Epidermal melanocyte (primary cell): ENCODE data around the gene SHISA8.
"Not testable (repeated sequence)": the region's sequence is repeated elsewhere in the genome, so short reads cannot be mapped to it uniquely, and the experiment has no call there.

Experiments
- DNase-seq: peaks from one replicate; pipeline ENCODE4 v3.0.0; 2011; ENCODE audit warnings: low spot score; ENCODE audit not compliant: insufficient read length

The SHISA8 gene

GRCh38 chr22:41915035-41915785, at the start of gene SHISA8:
SHISA8 (minus strand) TSS chr22:41915074; CDS start chr22:41914667, 407 bp downstream.
- DNase-seq: no peak

- DNase-seq: no peak
Measured at GRCh38 chr22:41964112-41964491, 49.2 kb upstream of the SHISA8 start.

- DNase-seq: no peak
Measured at GRCh38 chr22:41963453-41964111, 48.7 kb upstream of the SHISA8 start.

GRCh38 chr22:41957941-41958556, 43.2 kb upstream of the SHISA8 start:
- no peak for DNase-seq

GRCh38 chr22:41952713-41953112, 37.8 kb upstream of the SHISA8 start:
- DNase-seq: no peak

- no peak for DNase-seq
Measured at GRCh38 chr22:41951898-41952474, 37.1 kb upstream of the SHISA8 start, which contains the start of gene SMIM45. SMIM45 (plus strand) TSS chr22:41952150.

- DNase-seq: no peak
Measured at GRCh38 chr22:41949297-41949965, 34.6 kb upstream of the SHISA8 start.

GRCh38 chr22:41948928-41949296, 34.0 kb upstream of the SHISA8 start:
- not testable (repeated sequence) for DNase-seq

- DNase-seq: no peak
Measured at GRCh38 chr22:41948142-41948541, 33.3 kb upstream of the SHISA8 start.

- no peak for DNase-seq
Measured at GRCh38 chr22:41947424-41948080, 32.7 kb upstream of the SHISA8 start.

GRCh38 chr22:41946629-41947423, 32.0 kb upstream of the SHISA8 start, which contains the start of gene CENPM:
CENPM (minus strand) TSS chr22:41947152; CDS start chr22:41947076, 76 bp downstream.
- DNase-seq: peak; percentile 87

- no peak for DNase-seq
Measured at GRCh38 chr22:41943661-41944209, 28.9 kb upstream of the SHISA8 start.

- DNase-seq: peak; percentile 85
Measured at GRCh38 chr22:41940832-41941765, 26.2 kb upstream of the SHISA8 start.

GRCh38 chr22:41939981-41940831, 25.3 kb upstream of the SHISA8 start:
- no peak for DNase-seq

GRCh38 chr22:41936894-41937169, 22.0 kb upstream of the SHISA8 start:
- DNase-seq: no peak

- no peak for DNase-seq
Measured at GRCh38 chr22:41935509-41935908, 20.6 kb upstream of the SHISA8 start.

- DNase-seq: no peak
Measured at GRCh38 chr22:41935015-41935351, 20.1 kb upstream of the SHISA8 start.
